Bronchial epithelial cell (primary cell): ENCODE data around the gene CEBPG. TPM values are rescaled to one million over a fixed set of nuclear protein-coding genes. Genes with fewer than 3 reads are reported as not detected.
A peak's percentile ranks its signal among the peaks of the same experiment; 100 is the strongest.

Source experiments
- DNase-seq: peaks from one replicate; pipeline ENCODE4 v3.0.0-alpha.2; 2010; ENCODE audit warnings: low read depth
- FAIRE-seq: peaks from 2 replicates; lab custom pipeline; 2011; peaks lifted over from hg19 to GRCh38; lab: Jason Lieb, UNC
- H3K27me3 ChIP-seq: 2 replicates; pipeline ENCODE4 v1.5.1; 2011; ENCODE audit warnings: low read length; ENCODE audit not compliant: control insufficient read depth, insufficient read depth
- H3K36me3 ChIP-seq: 2 replicates; pipeline ENCODE4 v1.5.1; 2011; ENCODE audit warnings: low read length; ENCODE audit not compliant: control insufficient read depth, insufficient read depth
- H3K4me3 ChIP-seq: 2 replicates; pipeline ENCODE4 v1.5.1; 2011; ENCODE audit warnings: mild to moderate bottlenecking, low read depth, low read length, control low read depth
- CTCF ChIP-seq: IDR thresholded peaks from 2 replicates; pipeline ENCODE4 v1.5.1; 2011; ENCODE audit warnings: mild to moderate bottlenecking, moderate library complexity, low read length, control low read depth, inconsistent platforms; ENCODE audit not compliant: insufficient read depth, severe bottlenecking
- total RNA-seq: library from RNA; depleted of rRNA; stranded (reverse); fragments of >200 nt; gene quantifications from 2 replicates; pipeline ENCODE4 v1.2.1, GENCODE V29; 2014

Gene CEBPG
- total RNA-seq, 1 donor from 2014 or later, result 128 TPM

DNA sequence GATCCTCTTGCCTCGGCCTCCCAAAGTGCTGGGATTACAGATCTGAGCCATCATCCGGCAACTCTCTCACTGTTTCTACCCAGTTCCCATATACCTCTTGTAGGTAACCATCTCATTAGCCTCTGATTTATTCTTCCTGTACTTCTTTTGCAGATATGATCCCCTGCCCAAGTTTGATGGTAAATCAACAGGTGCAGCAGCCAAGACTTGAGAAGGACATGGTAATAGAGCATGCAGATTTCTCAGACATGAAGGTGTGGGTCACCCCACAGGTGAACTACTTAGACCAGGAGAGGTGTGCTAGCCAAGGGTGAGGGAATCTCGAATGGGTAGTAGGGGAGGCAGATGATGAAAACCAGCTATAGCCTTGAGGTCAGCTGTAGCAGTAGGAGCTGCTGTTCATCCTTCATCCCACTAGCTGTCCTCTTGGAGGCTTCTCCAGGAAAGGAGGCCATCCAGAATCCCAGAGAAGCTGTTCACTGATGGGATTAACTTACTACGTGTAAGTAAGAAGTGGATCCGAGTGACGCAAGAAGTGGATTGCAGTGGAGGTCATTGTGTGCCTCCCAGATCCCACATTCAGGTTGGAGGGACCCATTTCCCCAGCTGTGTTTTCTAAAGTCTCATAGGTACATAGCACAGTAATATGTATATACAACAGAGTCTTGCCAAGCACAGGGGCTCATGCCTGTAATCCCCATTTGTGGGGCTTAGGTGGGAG, 10.8 kb upstream of the CEBPG start:
- H3K27me3 ChIP-seq, result no peaks in the 10 kb centered on the region
- no peak overlapping the region for H3K4me3 ChIP-seq
- no peak for TF ChIP-seq CTCF
- no peak for FAIRE-seq
- no peaks in the 10 kb centered on the region for H3K36me3 ChIP-seq
- no peak for DNase-seq

- FAIRE-seq, result no peak
- Histone ChIP-seq H3K36me3 (no peaks in the 10 kb centered on the region), H3K4me3 (no peak overlapping the region), H3K27me3 (no peaks in the 10 kb centered on the region)
- no peak for TF ChIP-seq CTCF
- no peak for DNase-seq
These were observed 10.0 kb upstream of the CEBPG start for GRCh38 chr19:33363476-33363875.

GRCh38 chr19:33365691-33366090, 7.8 kb upstream of the CEBPG start:
- no peak for DNase-seq
- Histone ChIP-seq H3K27me3 (no peaks in the 10 kb centered on the region), H3K4me3 (no peak overlapping the region), H3K36me3 (no peaks in the 10 kb centered on the region)
- TF ChIP-seq CTCF, result no peak
- no peak for FAIRE-seq

DNA sequence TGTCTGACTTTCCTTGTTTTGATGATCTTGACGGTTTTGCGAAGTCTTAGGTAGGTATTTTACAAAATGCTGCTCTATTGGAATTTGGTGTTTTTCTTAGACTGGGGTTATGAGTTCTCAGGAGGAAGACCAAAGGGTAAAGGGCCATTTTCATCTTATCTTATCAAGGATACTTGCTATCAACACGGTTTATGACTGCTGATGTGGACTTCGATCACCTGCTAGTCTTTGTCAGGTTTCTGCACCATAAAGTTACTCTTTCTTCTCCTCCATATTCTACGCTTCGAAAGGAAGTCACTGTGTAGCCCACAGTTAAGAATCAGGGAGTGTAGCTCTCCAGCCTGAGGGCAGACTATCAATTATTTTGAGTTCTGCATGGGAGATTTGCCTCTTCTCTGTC, 7.4 kb upstream of the CEBPG start:
- Histone ChIP-seq H3K27me3 (no peaks in the 10 kb centered on the region), H3K4me3 (no peak overlapping the region), H3K36me3 (no peaks in the 10 kb centered on the region)
- TF ChIP-seq CTCF, result no peak
- FAIRE-seq, result no peak
- DNase-seq, result no peak

GRCh38 chr19:33366897-33367296, 6.6 kb upstream of the CEBPG start:
- FAIRE-seq (no peak), DNase-seq (peak; percentile 29)
- Histone ChIP-seq H3K4me3 (no peak overlapping the region), H3K27me3 (no peaks in the 10 kb centered on the region), H3K36me3 (no peaks in the 10 kb centered on the region)
- TF ChIP-seq CTCF, result no peak
